Neural cell (in vitro differentiated cells): ENCODE data around the gene PFKL. TPM values are rescaled to one million over a fixed set of nuclear protein-coding genes. Genes with fewer than 3 reads are reported as not detected.

Experiments
- H2AFZ ChIP-seq: fragments of 200-600, 300-800 bp; sonication (generic), shearing (Covaris generic); 2 replicates; pipeline ENCODE4 v1.6.0; 2014; ENCODE audit warnings: low read depth, mild to moderate bottlenecking, antibody characterized with exemption, low read length, moderate library complexity
- H3F3A ChIP-seq: fragments of 200-600 bp; shearing (Covaris generic); 2 replicates; pipeline ENCODE4 v1.6.1; 2016; ENCODE audit warnings: mild to moderate bottlenecking, moderate library complexity, mixed read lengths, antibody characterized with exemption, low read length; ENCODE audit not compliant: insufficient read depth, poor library complexity, severe bottlenecking
- H3K27ac ChIP-seq: fragments of 200-600, 300-800 bp; sonication (generic), shearing (Covaris generic); 2 replicates; pipeline ENCODE4 v1.5.1; 2014; ENCODE audit warnings: mild to moderate bottlenecking, low read length, moderate library complexity
- H3K27me3 ChIP-seq: fragments of 300-800, 200-600 bp; sonication (generic), shearing (Covaris generic); 2 replicates; pipeline ENCODE4 v1.6.0; 2014; ENCODE audit warnings: mild to moderate bottlenecking, low read depth, low read length, moderate library complexity; ENCODE audit not compliant: insufficient read depth
- H3K36me3 ChIP-seq: fragments of 300-800, 200-600 bp; sonication (generic), shearing (Covaris generic); 2 replicates; pipeline ENCODE4 v1.5.1; 2014; ENCODE audit warnings: mild to moderate bottlenecking, antibody characterized with exemption, low read length, moderate library complexity; ENCODE audit not compliant: insufficient read depth
- H3K4me2 ChIP-seq: fragments of 300-800, 200-600 bp; sonication (generic), shearing (Covaris generic); 2 replicates; pipeline ENCODE4 v1.6.0; 2014; ENCODE audit warnings: mild to moderate bottlenecking, low read length
- H3K4me3 ChIP-seq: fragments of 300-800, 200-600 bp; sonication (generic), shearing (Covaris generic); 2 replicates; pipeline ENCODE4 v1.5.1; 2014; ENCODE audit warnings: mild to moderate bottlenecking, low read length, moderate library complexity
- H3K79me2 ChIP-seq: fragments of 200-600 bp; shearing (Covaris generic); replicated peaks from 2 replicates; pipeline ENCODE4 v1.6.0; 2014; ENCODE audit warnings: mild to moderate bottlenecking, low read length, moderate library complexity; ENCODE audit not compliant: insufficient read depth
- H3K9ac ChIP-seq: fragments of 300-800, 200-600 bp; sonication (generic), shearing (Covaris generic); 2 replicates; pipeline ENCODE4 v1.6.1; 2016; ENCODE audit warnings: mild to moderate bottlenecking, low read length, mixed read lengths
- H3K9me2 ChIP-seq: fragments of 200-600 bp; shearing (Covaris generic); 2 replicates; pipeline ENCODE4 v1.6.1; 2016; ENCODE audit warnings: mild to moderate bottlenecking, low read length, mixed read lengths; ENCODE audit not compliant: insufficient read depth
- H3K9me3 ChIP-seq: fragments of 200-600, 300-800 bp; sonication (generic), shearing (Covaris generic); 2 replicates; pipeline ENCODE4 v1.6.1; 2016; ENCODE audit warnings: mild to moderate bottlenecking, mixed run types, low read length, moderate library complexity, mixed read lengths
- H4K20me1 ChIP-seq: fragments of 200-600 bp; shearing (Covaris generic); 2 replicates; pipeline ENCODE4 v1.6.1; 2016; ENCODE audit warnings: mild to moderate bottlenecking, mixed run types; ENCODE audit not compliant: insufficient read depth
- EZH2 ChIP-seq: fragments of 200-600, 300-800 bp; shearing (Covaris generic), sonication (generic); IDR thresholded peaks from 2 replicates; pipeline ENCODE4 v1.6.1; 2014; ENCODE audit warnings: antibody characterized with exemption, low read length, borderline replicate concordance, mild to moderate bottlenecking; ENCODE audit not compliant: insufficient read depth, poor library complexity, severe bottlenecking
- MXI1 ChIP-seq: fragments of 450-650 bp; conservative IDR thresholded peaks from 2 replicates; pipeline ENCODE4 v1.6.1; 2014; ENCODE audit warnings: antibody characterized with exemption, mild to moderate bottlenecking; ENCODE audit not compliant: poor library complexity, severe bottlenecking
- POLR2AphosphoS5 ChIP-seq: IDR thresholded peaks from 2 replicates; pipeline ENCODE4 v1.6.1; 2012
- RAD21 ChIP-seq: fragments of 450-650 bp; conservative IDR thresholded peaks from 2 replicates; pipeline ENCODE4 v1.6.1; 2014; ENCODE audit warnings: antibody characterized with exemption, mild to moderate bottlenecking, moderate library complexity
- REST ChIP-seq: IDR thresholded peaks from 2 replicates; pipeline ENCODE4 v1.6.1; 2012; ENCODE audit warnings: borderline replicate concordance
- TAF1 ChIP-seq: IDR thresholded peaks from 2 replicates; pipeline ENCODE4 v1.6.1; 2012; ENCODE audit warnings: low read depth
- polyA plus RNA-seq: library from polyadenylated mRNA; depleted of rRNA; stranded (reverse); fragments of >200 nt; gene quantifications from 2 replicates; pipeline ENCODE4 v1.2.3, GENCODE V29; 2014

PFKL gene
- polyA plus RNA-seq, 1 donor from 2014 or later = 79.6 TPM

GRCh38 chr21:44271558-44272283 lies 28.1 kb upstream of the PFKL start:
- H3F3A ChIP-seq = no peaks in the 10 kb centered on the region
- H3K4me2 ChIP-seq = no peak overlapping the region
- TF ChIP-seq POLR2AphosphoS5 (no peak), RAD21 (no peak), REST (no peak), MXI1 (no peak), EZH2 (no peak)
- H3K79me2 ChIP-seq = no peaks in the 10 kb centered on the region
- no peak overlapping the region for H3K9ac ChIP-seq
- H3K36me3 ChIP-seq = no peaks in the 10 kb centered on the region
- H3K9me2 ChIP-seq = no peaks in the 10 kb centered on the region
- H4K20me1 ChIP-seq = no peaks in the 10 kb centered on the region
- H3K27me3 ChIP-seq = no peaks in the 10 kb centered on the region
- H2AFZ ChIP-seq = no peak overlapping the region
- H3K4me3 ChIP-seq = no peak overlapping the region
- no peak overlapping the region for H3K27ac ChIP-seq
- no peaks in the 10 kb centered on the region for H3K9me3 ChIP-seq

GRCh38 chr21:44272284-44272858 lies 27.5 kb upstream of the PFKL start:
- no peaks in the 10 kb centered on the region for H3K9me2 ChIP-seq
- H3K36me3 ChIP-seq = no peaks in the 10 kb centered on the region
- no peak overlapping the region for H3K27ac ChIP-seq
- H3F3A ChIP-seq = no peaks in the 10 kb centered on the region
- H3K9ac ChIP-seq = no peak overlapping the region
- H3K4me3 ChIP-seq = no peak overlapping the region
- H2AFZ ChIP-seq = no peak overlapping the region
- no peaks in the 10 kb centered on the region for H3K9me3 ChIP-seq
- H3K4me2 ChIP-seq = no peak overlapping the region
- H4K20me1 ChIP-seq = no peaks in the 10 kb centered on the region
- no peaks in the 10 kb centered on the region for H3K27me3 ChIP-seq
- TF ChIP-seq RAD21 (no peak), POLR2AphosphoS5 (no peak), REST (no peak), TAF1 (no peak), EZH2 (no peak)
- H3K79me2 ChIP-seq = no peaks in the 10 kb centered on the region
